Ascending aorta (tissue), 2 donors: Measurements from ENCODE around the gene ITGA7. TPM values are rescaled to one million over a fixed set of nuclear protein-coding genes. Genes with fewer than 3 reads are reported as not detected.

Source experiments
- DNase-seq, 2 donors: peaks; one replicate each; pipeline ENCODE4 v3.0.0-alpha.2; 2019; ENCODE audit warnings: low spot score in 2 of 2
- H3K27ac ChIP-seq, 2 donors: fragments of 200-600 bp; sonication (generic); one replicate each; pipeline ENCODE4 v1.5.1; 2016 to 2017; ENCODE audit warnings: mild to moderate bottlenecking in 1 of 2
- H3K27me3 ChIP-seq: fragments of 200-600 bp; sonication (generic); one replicate; pipeline ENCODE4 v1.5.1; 2017
- H3K36me3 ChIP-seq, 2 donors: fragments of 200-600 bp; sonication (generic); one replicate each; pipeline ENCODE4 v1.5.1; 2016
- H3K4me1 ChIP-seq, 2 donors: fragments of 200-600 bp; sonication (generic); one replicate each; pipeline ENCODE4 v1.5.1; 2016 to 2017; ENCODE audit warnings: mild to moderate bottlenecking in 1 of 2
- H3K4me3 ChIP-seq, 2 donors: fragments of 200-600 bp; sonication (generic); one replicate each; pipeline ENCODE4 v1.5.1; 2016 to 2017; ENCODE audit warnings: mild to moderate bottlenecking in 1 of 2
- H3K9me3 ChIP-seq, 2 donors: fragments of 200-600 bp; sonication (generic); one replicate each; pipeline ENCODE4 v1.5.1; 2016
- intact Hi-C: fragments of 100-400 bp; cut with DNase I; formaldehyde crosslinking; loops from one replicate; pipeline ENCODE4 v1.15.1; 2023
- total RNA-seq: library from RNA; depleted of rRNA; stranded (reverse); fragments of >200 nt; gene quantifications from one replicate; pipeline ENCODE4 v1.1.0, GENCODE V29; 2016
- TF ChIP-seq, protein P1 (sequence below), 3 experiments: fragments of 200-600 bp in 2 of 3; fragments of 450-650 bp in 1 of 3; sonication (generic) in 2 of 3; IDR thresholded peaks; one replicate each; pipeline ENCODE4 v1.5.1; 2016 to 2019; ENCODE audit warnings: antibody characterized with exemption in 3 of 3, mild to moderate bottlenecking in 1 of 3, moderate library complexity in 1 of 3

Gene ITGA7
- total RNA-seq, 1 donor from 2014 or later, result 246 TPM

DNA sequence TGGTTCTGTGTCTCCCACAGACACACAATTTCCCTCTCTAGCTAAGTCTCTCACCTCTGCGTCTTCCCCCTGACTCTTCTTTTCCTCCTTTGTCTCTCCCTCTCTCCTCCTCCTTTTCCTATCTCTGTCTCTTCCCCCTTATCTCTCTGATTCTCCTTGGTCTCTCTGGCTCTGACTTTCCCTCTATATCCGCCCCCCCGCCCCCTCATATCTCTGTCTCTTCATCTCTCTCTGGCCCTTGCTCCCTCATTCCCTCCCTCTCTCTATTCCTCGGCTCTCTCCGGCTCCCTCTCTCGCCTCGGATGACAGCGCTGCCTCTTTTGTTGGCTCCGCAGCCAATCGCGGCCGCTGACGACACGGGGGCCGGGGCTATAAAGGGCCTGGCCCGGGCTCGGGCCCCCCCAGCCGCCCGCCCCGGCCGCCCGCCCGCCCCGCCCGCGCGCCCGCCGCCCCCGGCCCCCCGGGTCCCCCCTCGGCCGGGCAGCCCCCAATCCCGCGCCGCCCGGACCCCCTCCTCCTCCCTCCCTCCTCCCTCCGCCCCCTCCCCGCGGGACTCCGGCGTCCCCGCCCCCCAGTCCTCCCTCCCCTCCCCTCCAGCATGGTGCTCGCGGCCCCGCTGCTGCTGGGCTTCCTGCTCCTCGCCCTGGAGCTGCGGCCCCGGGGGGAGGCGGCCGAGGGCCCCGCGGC lies 35.2 kb upstream of the ITGA7 start, which contains the start of gene GDF11:
Gene GDF11, plus strand, starts transcription at position 404 of the 687 bp plus-strand sequence. Its CDS starts 195 bp downstream, at position 599.
- peak within 1 kb of the TSS; percentile 77 to 96 for H3K4me3 ChIP-seq
- no peaks in the 10 kb centered on the region for H3K36me3 ChIP-seq
- H3K9me3 ChIP-seq, result no peaks in the 10 kb centered on the region
- peak in 1 of 2 donors; percentile 91 for DNase-seq
- peaks cover 16 to 25% of the 10 kb centered on the region in 2 donors for H3K4me1 ChIP-seq
- TF ChIP-seq, protein P1, sequence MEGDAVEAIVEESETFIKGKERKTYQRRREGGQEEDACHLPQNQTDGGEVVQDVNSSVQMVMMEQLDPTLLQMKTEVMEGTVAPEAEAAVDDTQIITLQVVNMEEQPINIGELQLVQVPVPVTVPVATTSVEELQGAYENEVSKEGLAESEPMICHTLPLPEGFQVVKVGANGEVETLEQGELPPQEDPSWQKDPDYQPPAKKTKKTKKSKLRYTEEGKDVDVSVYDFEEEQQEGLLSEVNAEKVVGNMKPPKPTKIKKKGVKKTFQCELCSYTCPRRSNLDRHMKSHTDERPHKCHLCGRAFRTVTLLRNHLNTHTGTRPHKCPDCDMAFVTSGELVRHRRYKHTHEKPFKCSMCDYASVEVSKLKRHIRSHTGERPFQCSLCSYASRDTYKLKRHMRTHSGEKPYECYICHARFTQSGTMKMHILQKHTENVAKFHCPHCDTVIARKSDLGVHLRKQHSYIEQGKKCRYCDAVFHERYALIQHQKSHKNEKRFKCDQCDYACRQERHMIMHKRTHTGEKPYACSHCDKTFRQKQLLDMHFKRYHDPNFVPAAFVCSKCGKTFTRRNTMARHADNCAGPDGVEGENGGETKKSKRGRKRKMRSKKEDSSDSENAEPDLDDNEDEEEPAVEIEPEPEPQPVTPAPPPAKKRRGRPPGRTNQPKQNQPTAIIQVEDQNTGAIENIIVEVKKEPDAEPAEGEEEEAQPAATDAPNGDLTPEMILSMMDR (IDR thresholded peaks at IDR 0.05), result no peak
- peak within 1 kb of the TSS; percentile 63 to 76 for H3K27ac ChIP-seq
- H3K27me3 ChIP-seq, result no peaks in the 10 kb centered on the region
- intact Hi-C loops, result loop anchor here (5.0 kb wide), 3 partner anchors 74 to 299 kb away; partner anchors contain the start of genes ORMDL2, PYM1, RPS26 and SARNP

DNA sequence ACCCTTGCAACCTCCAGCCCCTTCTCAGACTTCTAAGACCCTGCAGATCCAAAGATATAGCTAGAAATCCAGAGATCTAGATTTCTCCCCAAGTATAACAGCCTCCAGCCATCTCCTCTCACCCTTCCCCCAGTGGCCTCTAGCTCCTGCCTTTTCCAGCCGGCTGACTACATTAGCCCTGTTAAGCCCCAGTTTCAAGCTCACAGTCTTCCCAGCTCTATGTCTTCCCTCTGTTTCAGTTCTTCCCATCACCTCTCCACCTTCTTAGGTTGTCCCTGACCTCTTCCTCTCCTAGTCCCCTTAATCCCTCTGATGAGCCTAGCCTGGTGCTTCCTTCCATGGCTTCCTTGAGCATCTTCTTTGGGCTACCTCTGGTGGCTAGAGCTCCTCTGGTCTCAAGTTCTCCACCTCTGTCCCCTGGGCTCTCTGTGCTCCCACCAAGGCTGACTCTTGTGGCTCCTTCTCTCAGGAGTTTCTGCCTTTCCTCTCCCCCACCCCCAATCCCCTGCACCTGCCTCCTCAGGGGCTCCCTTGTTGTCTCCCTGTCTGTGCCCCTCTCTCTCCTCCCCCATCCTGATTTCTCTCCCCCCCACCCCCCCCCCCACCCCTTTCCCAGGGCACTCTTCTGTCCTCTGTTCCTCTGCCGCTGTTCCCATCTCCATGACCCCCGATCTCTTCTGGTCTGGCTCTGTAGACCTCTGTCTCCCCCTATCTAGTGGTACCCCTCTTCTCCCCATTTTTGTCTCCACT lies 34.4 kb upstream of the ITGA7 start:
- peak in 1 of 2 donors; percentile 45 for DNase-seq
- no peaks in the 10 kb centered on the region for H3K9me3 ChIP-seq
- intact Hi-C loops, result loop anchor here (5.0 kb wide), 3 partner anchors 75 to 300 kb away; partner anchors contain the start of genes ORMDL2, PYM1, RPS26 and SARNP
- H3K27me3 ChIP-seq, result no peaks in the 10 kb centered on the region
- TF ChIP-seq, protein P1 (IDR thresholded peaks at IDR 0.05), result no peak
- H3K27ac ChIP-seq, result peak overlapping the region in 1 of 2 donors; percentile 76
- peak overlapping the region in 1 of 2 donors; percentile 96 for H3K4me3 ChIP-seq
- no peaks in the 10 kb centered on the region for H3K36me3 ChIP-seq
- peaks cover 16 to 30% of the 10 kb centered on the region in 2 donors for H3K4me1 ChIP-seq

GRCh38 chr12:55739025-55739378 lies 31.3 kb upstream of the ITGA7 start:
- Histone ChIP-seq H3K27me3 (no peaks in the 10 kb centered on the region), H3K4me1 (peaks cover 9 to 16% of the 10 kb centered on the region in 2 donors), H3K27ac (no peak overlapping the region), H3K4me3 (no peak overlapping the region), H3K9me3 (no peaks in the 10 kb centered on the region), H3K36me3 (no peaks in the 10 kb centered on the region)
- no peak for DNase-seq
- TF ChIP-seq, protein P1 (IDR thresholded peaks at IDR 0.05), result no peak
- intact Hi-C loops, result no loop called here

GRCh38 chr12:55738123-55739024 lies 30.7 kb upstream of the ITGA7 start:
- TF ChIP-seq, protein P1 (IDR thresholded peaks at IDR 0.05), result peak; percentile 82 to 89 (median 86)
- intact Hi-C loops, result loop anchor here (1.0 kb wide), 2 partner anchors 59 to 202 kb away; no protein-coding TSS in a partner anchor

More at GRCh38 chr12:55738123-55739024, 30.7 kb upstream of the ITGA7 start:
- Histone ChIP-seq H3K27ac (peak overlapping the region; percentile 81 to 82), H3K4me1 (peaks cover 3 to 13% of the 10 kb centered on the region in 2 donors), H3K9me3 (no peaks in the 10 kb centered on the region), H3K36me3 (no peaks in the 10 kb centered on the region), H3K27me3 (no peaks in the 10 kb centered on the region), H3K4me3 (peak overlapping the region; percentile 65 to 73)
- DNase-seq, result peak; percentile 64 to 93
